GM12878 (cell line): Measurements from ENCODE around the gene MAML3. TPM values are rescaled to one million over a fixed set of nuclear protein-coding genes. Genes with fewer than 3 reads are reported as not detected.

Experiments
- ATAC-seq: fragments of 200-7000 bp; cut with Tn5 transposase; 3 replicates; pipeline ENCODE4 v1.9.1; 2020; ENCODE audit warnings: mild to moderate bottlenecking, moderate library complexity
- BruUV-seq: library from RNA; stranded (reverse); fragments of 400-500 nt; replicated peaks from 2 replicates; lab custom pipeline; 2021; lab: Mats Ljungman, UMichigan
- CTCF ChIA-PET: fragments of 300-600 bp; sonication (Branson Sonifier 250); formaldehyde crosslinking; extraction: SDS; loops from one replicate; lab custom pipeline; 2021; ENCODE audit warnings: inconsistent platforms; lab: Yijun Ruan, JAX
- POLR2A ChIA-PET: fragments of 350-600 bp; formaldehyde crosslinking; extraction: SDS; loops from one replicate; lab custom pipeline; 2021; ENCODE audit warnings: inconsistent platforms; lab: Charles Lee
- RAD21 ChIA-PET: fragments of 300-600 bp; sonication (Branson Sonifier 250); formaldehyde crosslinking; loops from one replicate; lab custom pipeline; 2023; ENCODE audit warnings: antibody characterized with exemption; ENCODE audit not compliant: unreplicated experiment; lab: Charles Lee
- SMC1A ChIA-PET: fragments of 300-600 bp; sonication (Branson Sonifier 250); formaldehyde crosslinking; loops from one replicate; lab custom pipeline; 2023; ENCODE audit not compliant: unreplicated experiment, uncharacterized antibody; lab: Charles Lee
- DNase-seq: peaks from one replicate; pipeline ENCODE4 v3.0.0-alpha.2; 2011; ENCODE audit warnings: low read depth, low spot score
- FAIRE-seq: peaks from 3 replicates; lab custom pipeline; 2011; peaks lifted over from hg19 to GRCh38; lab: Jason Lieb, UNC
- H2AFZ ChIP-seq: 2 replicates; pipeline ENCODE4 v1.6.0; 2011; ENCODE audit warnings: low read depth, low read length, control low read depth; ENCODE audit not compliant: control insufficient read depth
- H3K27ac ChIP-seq: 2 replicates; pipeline ENCODE4 v1.5.1; 2011; ENCODE audit warnings: control low read depth; ENCODE audit not compliant: control insufficient read depth, insufficient read depth
- H3K27me3 ChIP-seq, 2 experiments: replicated peaks in 1 of 2; 2 replicates each; pipeline versions ENCODE4 v1.6.0 to v1.6.1; 2011; ENCODE audit warnings: low read length in 1 of 2; ENCODE audit not compliant: control insufficient read depth in 2 of 2, insufficient read depth in 2 of 2
- H3K36me3 ChIP-seq, 2 experiments: 2 replicates each; pipeline ENCODE4 v1.5.1; 2011; ENCODE audit warnings: low read length in 1 of 2; ENCODE audit not compliant: control insufficient read depth in 2 of 2, insufficient read depth in 2 of 2
- H3K4me1 ChIP-seq: 2 replicates; pipeline ENCODE4 v1.6.1; 2011; ENCODE audit warnings: mild to moderate bottlenecking, low read length, moderate library complexity, mixed read lengths; ENCODE audit not compliant: control insufficient read depth, insufficient read depth
- H3K4me2 ChIP-seq: 2 replicates; pipeline ENCODE4 v1.6.0; 2011; ENCODE audit warnings: control low read depth; ENCODE audit not compliant: control insufficient read depth, insufficient read depth
- H3K4me3 ChIP-seq: fragments of 200-600 bp; sonication (generic); 2 replicates; pipeline ENCODE4 v1.5.1; 2016
- H3K79me2 ChIP-seq: 2 replicates; pipeline ENCODE4 v1.6.0; 2011; ENCODE audit warnings: low read length; ENCODE audit not compliant: control insufficient read depth, insufficient read depth
- H3K9ac ChIP-seq: 2 replicates; pipeline ENCODE4 v1.8.0; 2011; ENCODE audit warnings: low read length, control low read depth, mixed read lengths; ENCODE audit not compliant: control insufficient read depth, insufficient read depth
- H3K9me3 ChIP-seq: replicated peaks from 3 replicates; pipeline ENCODE4 v1.5.1; 2011; ENCODE audit warnings: mild to moderate bottlenecking, low read length; ENCODE audit not compliant: control insufficient read depth, insufficient read depth
- H4K20me1 ChIP-seq: 2 replicates; pipeline ENCODE4 v1.6.0; 2011; ENCODE audit not compliant: control insufficient read depth, insufficient read depth
- CREB1 ChIP-seq: IDR thresholded peaks from 2 replicates; pipeline ENCODE4 v1.6.1; 2012; ENCODE audit warnings: low read depth, mild to moderate bottlenecking, inconsistent platforms
- CTCF ChIP-seq, 3 experiments: IDR thresholded peaks in 2 of 3; conservative IDR thresholded peaks in 1 of 3; 2 replicates each; pipeline ENCODE4 v1.5.1; 2011; ENCODE audit warnings: low read depth in 3 of 3, low read length in 3 of 3, mild to moderate bottlenecking in 3 of 3, control low read depth in 2 of 3, moderate library complexity in 2 of 3, inconsistent platforms in 1 of 3, mixed read lengths in 1 of 3; ENCODE audit not compliant: control insufficient read depth in 2 of 3, insufficient read depth in 1 of 3; ENCODE audit errors: extremely low read depth in 1 of 3
- E4F1 ChIP-seq: fragments of 450-650 bp; IDR thresholded peaks from 2 replicates; pipeline ENCODE4 v1.6.1; 2018; ENCODE audit warnings: borderline replicate concordance, mild to moderate bottlenecking; ENCODE audit not compliant: partially characterized antibody
- EP300 ChIP-seq, 2 experiments: fragments of 150-350 bp in 1 of 2; IDR thresholded peaks; 2 replicates each; pipeline ENCODE4 v1.6.1; 2011 to 2012; ENCODE audit warnings: low read depth in 2 of 2, low read length in 2 of 2, borderline replicate concordance in 1 of 2, improper control_type of control experiment in 1 of 2, inconsistent platforms in 1 of 2; ENCODE audit not compliant: control insufficient read depth in 1 of 2
- KAT2A ChIP-seq: conservative IDR thresholded peaks from 2 replicates; pipeline ENCODE4 v1.6.1; 2011; ENCODE audit warnings: low read depth, low read length; ENCODE audit not compliant: control insufficient read depth
- NR2C2 ChIP-seq: IDR thresholded peaks from 2 replicates; pipeline ENCODE4 v1.6.1; 2011; ENCODE audit warnings: borderline replicate concordance, low read depth; ENCODE audit not compliant: control insufficient read depth, insufficient read length
- RAD51 ChIP-seq: fragments of 450-650 bp; IDR thresholded peaks from 2 replicates; pipeline ENCODE4 v1.6.1; 2016; ENCODE audit warnings: moderate library complexity, mild to moderate bottlenecking, inconsistent platforms
- RBBP5 ChIP-seq: fragments of 200-600 bp; sonication (generic); conservative IDR thresholded peaks from 2 replicates; pipeline ENCODE4 v1.6.1; 2016
- RELA ChIP-seq: fragments of 450-650 bp; IDR thresholded peaks from 2 replicates; pipeline ENCODE4 v1.8.0; 2014; ENCODE audit warnings: borderline replicate concordance; ENCODE audit not compliant: partially characterized antibody
- TAF1 ChIP-seq: IDR thresholded peaks from 2 replicates; pipeline ENCODE4 v1.6.1; 2011; ENCODE audit warnings: mild to moderate bottlenecking, low read depth, low read length, borderline replicate concordance
- WGBS: methylation state at CpG from one replicate; pipeline ENCODE4 v1.1.6; 2016; ENCODE audit warnings: low lambda C conversion rate; ENCODE audit not compliant: insufficient replicate concordance, insufficient coverage; ENCODE audit errors: missing lambda C conversion rate; 5-methylcytosine and 5-hydroxymethylcytosine counted together
- in situ Hi-C: fragments of 300-500 bp; cut with MboI; formaldehyde crosslinking; loops from 9 replicates; pipeline ENCODE4 v1.14.3; 2018; ENCODE audit warnings: mixed read lengths
- intact Hi-C: fragments of 100-400 bp; cut with micrococcal nuclease; formaldehyde crosslinking; loops from one replicate; pipeline ENCODE4 v1.14.2; 2022; ENCODE audit not compliant: unreplicated experiment
- polyA plus RNA-seq, 11 experiments: library from polyadenylated mRNA; depleted of rRNA in 4 of 11; unstranded in 6 of 11; stranded (reverse) in 5 of 11; fragments of >200 nt; fragmentation: Nextera tagmentation in 4 of 11; fragmentation: Illumina TruSeq in 1 of 11; extraction: Ambion mirVana in 4 of 11; extraction: Trizol in 1 of 11; gene quantifications; 1 replicate in 1 of 11; 2 replicates in 10 of 11; pipeline versions ENCODE4 v1.2.1 to v1.2.3, GENCODE V29; 2011 to 2016; ENCODE audit warnings: inconsistent platforms in 2 of 11, missing spikeins in 2 of 11, low read depth in 1 of 11
- total RNA-seq, 4 experiments: library from RNA; depleted of rRNA in 3 of 4; stranded (reverse); fragments of >200 nt in 3 of 4; fragmentation: Illumina TruSeq in 1 of 4; extraction: Trizol in 1 of 4; gene quantifications; 2 replicates each; pipeline versions ENCODE4 v1.2.1 to v1.2.3, GENCODE V29; 2013 to 2021
- TF ChIP-seq, protein P1 (sequence below): IDR thresholded peaks from 2 replicates; pipeline ENCODE4 v1.6.1; 2011; ENCODE audit warnings: low read depth, low read length, improper control_type of control experiment, borderline replicate concordance
- TF ChIP-seq, protein P2 (sequence below): fragments of 450-650 bp; IDR thresholded peaks from 2 replicates; pipeline ENCODE4 v1.6.1; 2014; ENCODE audit warnings: mild to moderate bottlenecking

MAML3 gene
- total and polyA plus RNA-seq, 10 of the 15 experiments (the other 5 are each of a cell fraction or from before 2014, with no cell fraction given), result under 0.01 to 0.53 (median 0.06) TPM; not detected in 2

GRCh38 chr4:139816856-139817255, 337.1 kb downstream of the MAML3 start:
- no peaks in the 10 kb centered on the region for H3K9me3 ChIP-seq
- ATAC-seq, result no peak
- in situ Hi-C loops, result no loop called here
- no peak overlapping the region for H3K27ac ChIP-seq
- no peak overlapping the region for H3K4me2 ChIP-seq
- ChIA-PET SMC1A (no interaction called here), RAD21 (no interaction called here), POLR2A (no interaction called here), CTCF (no interaction called here)
- H3K36me3 ChIP-seq, result no peaks in the 10 kb centered on the region
- no peak overlapping the region for H3K4me3 ChIP-seq
- H4K20me1 ChIP-seq, result no peaks in the 10 kb centered on the region
- BruUV-seq, result no TSS peak
- H3K27me3 ChIP-seq, result no peaks in the 10 kb centered on the region; a peak in 2 of 4 replicates
- TF ChIP-seq E4F1, result no peak
- no peak for TF ChIP-seq NR2C2
- no peak for TF ChIP-seq CTCF (IDR thresholded peaks at IDR 0.05 in 2 of 3, conservative IDR thresholded peaks at IDR 0.05 in 1 of 3; ENCODE audit: control insufficient read depth in 2 of 3, extremely low read depth in 1 of 3, insufficient read depth in 1 of 3, low read depth in 3 of 3, low read length in 3 of 3)
- no peak for TF ChIP-seq TAF1
- no peak for TF ChIP-seq RAD51
- TF ChIP-seq KAT2A, result no peak
- no peak for TF ChIP-seq EP300 (IDR thresholded peaks at IDR 0.05; ENCODE audit: borderline replicate concordance in 1 of 2, control insufficient read depth in 1 of 2, low read depth in 2 of 2, low read length in 2 of 2)
- no peak for TF ChIP-seq CREB1
- TF ChIP-seq, protein P1, sequence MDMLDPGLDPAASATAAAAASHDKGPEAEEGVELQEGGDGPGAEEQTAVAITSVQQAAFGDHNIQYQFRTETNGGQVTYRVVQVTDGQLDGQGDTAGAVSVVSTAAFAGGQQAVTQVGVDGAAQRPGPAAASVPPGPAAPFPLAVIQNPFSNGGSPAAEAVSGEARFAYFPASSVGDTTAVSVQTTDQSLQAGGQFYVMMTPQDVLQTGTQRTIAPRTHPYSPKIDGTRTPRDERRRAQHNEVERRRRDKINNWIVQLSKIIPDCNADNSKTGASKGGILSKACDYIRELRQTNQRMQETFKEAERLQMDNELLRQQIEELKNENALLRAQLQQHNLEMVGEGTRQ, result no peak
- TF ChIP-seq, protein P2, sequence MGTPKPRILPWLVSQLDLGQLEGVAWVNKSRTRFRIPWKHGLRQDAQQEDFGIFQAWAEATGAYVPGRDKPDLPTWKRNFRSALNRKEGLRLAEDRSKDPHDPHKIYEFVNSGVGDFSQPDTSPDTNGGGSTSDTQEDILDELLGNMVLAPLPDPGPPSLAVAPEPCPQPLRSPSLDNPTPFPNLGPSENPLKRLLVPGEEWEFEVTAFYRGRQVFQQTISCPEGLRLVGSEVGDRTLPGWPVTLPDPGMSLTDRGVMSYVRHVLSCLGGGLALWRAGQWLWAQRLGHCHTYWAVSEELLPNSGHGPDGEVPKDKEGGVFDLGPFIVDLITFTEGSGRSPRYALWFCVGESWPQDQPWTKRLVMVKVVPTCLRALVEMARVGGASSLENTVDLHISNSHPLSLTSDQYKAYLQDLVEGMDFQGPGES, result no peak
- TF ChIP-seq RBBP5, result no peak
- TF ChIP-seq RELA, result no peak
- no peak overlapping the region for H3K9ac ChIP-seq
- H3K4me1 ChIP-seq, result no peaks in the 10 kb centered on the region
- WGBS, result 76% methylated on average over 3 of the region's 3 CpGs
- no peak for FAIRE-seq
- no peak for DNase-seq
- no peaks in the 10 kb centered on the region for H3K79me2 ChIP-seq
- intact Hi-C loops, result no loop called here
- H2AFZ ChIP-seq, result no peak overlapping the region
